H7 (cell line): Measurements from ENCODE around the gene FAM240B. TPM values are rescaled to one million over a fixed set of nuclear protein-coding genes. Genes with fewer than 3 reads are reported as not detected.

ENCODE experiments used
- DNase-seq: peaks from one replicate; pipeline ENCODE4 v3.0.0; 2012
- H3K27me3 ChIP-seq: 2 replicates; pipeline ENCODE4 v1.6.0; 2011; ENCODE audit warnings: mild to moderate bottlenecking, low read length; ENCODE audit not compliant: control insufficient read depth, insufficient read depth
- H3K36me3 ChIP-seq: replicated peaks from 2 replicates; pipeline ENCODE4 v1.5.1; 2011; ENCODE audit warnings: low read length; ENCODE audit not compliant: control insufficient read depth, insufficient read depth
- H3K4me3 ChIP-seq: 2 replicates; pipeline ENCODE4 v1.5.1; 2011; ENCODE audit warnings: low read depth, mild to moderate bottlenecking, control low read depth, low read length, moderate library complexity; ENCODE audit not compliant: insufficient read depth
- total RNA-seq: library from RNA; depleted of rRNA; stranded (reverse); fragments of >200 nt; shearing (Covaris generic); gene quantifications from 2 replicates; pipeline ENCODE4 v1.2.3, GENCODE V29; 2014; rRNA removed

Gene FAM240B
- total RNA-seq, result not detected in 2 replicates

DNA sequence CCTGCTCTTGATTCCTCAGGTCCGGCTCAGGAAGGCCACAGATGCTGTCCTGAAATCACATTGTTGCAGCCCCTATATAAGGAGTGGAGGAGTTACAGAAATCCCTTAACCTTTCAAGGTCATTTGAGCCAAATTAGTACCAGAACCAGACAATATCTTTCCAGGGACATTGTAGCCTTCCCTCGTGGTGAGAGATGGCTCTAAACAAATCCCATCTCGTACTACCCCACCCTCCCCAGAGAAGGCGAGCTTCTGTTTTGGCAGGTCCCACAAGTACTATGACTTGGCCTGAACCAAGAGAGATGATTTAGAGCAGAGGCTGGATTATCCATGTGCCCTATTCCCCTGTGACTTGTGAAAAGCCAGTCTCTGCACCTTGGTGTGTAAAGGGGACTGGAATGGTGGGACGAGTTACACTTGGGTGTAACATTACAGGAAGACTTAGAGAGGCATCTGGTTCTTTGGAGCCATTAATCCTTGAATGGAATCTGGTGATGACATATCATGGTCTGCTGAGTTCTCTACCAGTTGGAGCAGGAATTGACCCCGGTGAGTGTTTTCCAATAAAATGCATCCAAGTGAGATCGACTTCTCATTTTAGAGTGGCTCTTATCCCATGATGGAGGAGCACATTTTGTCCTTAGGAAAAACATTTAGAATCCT lies at the start of gene FAM240B:
TSS of gene FAM240B (minus strand) at position 51 of the 663 bp plus-strand sequence. CDS start 16,134 bp downstream, outside the sequence.
- DNase-seq, result no peak
- no peaks in the 10 kb centered on the region for H3K36me3 ChIP-seq
- H3K27me3 ChIP-seq, result no peaks in the 10 kb centered on the region
- no peak within 1 kb of the TSS for H3K4me3 ChIP-seq

DNA sequence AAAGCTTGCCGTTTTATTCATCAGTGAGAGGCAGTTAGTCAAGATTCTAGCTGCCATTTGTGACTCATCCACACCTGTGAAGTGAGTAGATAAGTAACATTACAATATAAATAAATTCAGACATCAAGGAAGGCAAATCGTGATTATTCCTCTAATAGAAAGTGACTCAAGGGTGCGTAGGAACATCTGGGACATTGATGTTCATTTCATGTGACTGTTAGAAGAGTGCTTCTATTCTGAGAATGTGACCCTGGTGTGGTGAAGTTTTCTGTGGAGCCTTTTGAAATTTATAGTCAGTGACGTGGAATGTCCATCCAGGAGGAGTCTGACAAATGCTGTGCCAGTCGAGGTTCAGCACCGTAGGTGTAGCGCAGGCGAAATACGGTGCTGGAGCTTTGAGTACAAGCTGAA lies 48.4 kb upstream of the FAM240B start:
- Histone ChIP-seq H3K36me3 (no peaks in the 10 kb centered on the region), H3K4me3 (no peak overlapping the region), H3K27me3 (no peaks in the 10 kb centered on the region)
- no peak for DNase-seq

DNA sequence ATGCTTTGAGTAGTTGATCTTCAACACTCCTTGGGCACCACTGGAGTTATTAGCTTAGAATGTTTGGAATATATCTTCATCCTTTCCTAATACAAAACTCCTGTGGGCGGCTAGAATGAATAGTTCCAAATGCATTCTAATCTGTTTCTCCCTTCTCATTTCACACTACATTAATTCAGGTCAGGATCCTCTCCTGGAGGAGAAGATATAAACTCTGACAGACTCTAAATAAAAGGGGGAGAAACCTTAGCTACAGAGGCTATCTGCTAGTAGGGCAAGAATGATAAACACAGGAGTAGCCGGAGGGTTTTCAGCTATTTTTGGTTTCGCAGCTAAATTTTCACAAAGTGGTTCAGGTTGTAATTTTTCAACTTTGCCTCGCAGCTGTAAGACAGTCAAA lies 45.2 kb upstream of the FAM240B start:
- Histone ChIP-seq H3K27me3 (no peaks in the 10 kb centered on the region), H3K36me3 (no peaks in the 10 kb centered on the region), H3K4me3 (no peak overlapping the region)
- DNase-seq, result no peak

DNA sequence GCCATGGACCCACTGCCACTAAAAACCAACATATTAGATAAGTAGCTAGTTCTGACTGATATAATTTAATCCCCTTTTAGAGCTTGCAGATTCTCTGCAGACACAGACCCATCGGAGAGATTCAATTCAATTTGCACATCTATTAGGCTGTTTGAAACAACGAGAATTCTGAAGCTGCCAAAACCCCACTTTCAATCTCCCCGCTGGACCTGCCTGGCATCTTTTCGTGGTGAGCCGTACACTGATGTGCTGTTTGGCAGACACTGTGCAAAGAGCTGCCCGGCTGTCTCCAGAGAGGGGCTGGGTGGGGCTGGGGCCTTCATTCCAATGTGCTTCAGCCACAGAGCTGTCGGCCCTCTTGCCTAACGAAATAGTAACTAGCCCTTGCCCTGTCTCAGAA lies 42.1 kb upstream of the FAM240B start:
- no peak overlapping the region for H3K4me3 ChIP-seq
- no peaks in the 10 kb centered on the region for H3K36me3 ChIP-seq
- no peaks in the 10 kb centered on the region for H3K27me3 ChIP-seq
- no peak for DNase-seq

DNA sequence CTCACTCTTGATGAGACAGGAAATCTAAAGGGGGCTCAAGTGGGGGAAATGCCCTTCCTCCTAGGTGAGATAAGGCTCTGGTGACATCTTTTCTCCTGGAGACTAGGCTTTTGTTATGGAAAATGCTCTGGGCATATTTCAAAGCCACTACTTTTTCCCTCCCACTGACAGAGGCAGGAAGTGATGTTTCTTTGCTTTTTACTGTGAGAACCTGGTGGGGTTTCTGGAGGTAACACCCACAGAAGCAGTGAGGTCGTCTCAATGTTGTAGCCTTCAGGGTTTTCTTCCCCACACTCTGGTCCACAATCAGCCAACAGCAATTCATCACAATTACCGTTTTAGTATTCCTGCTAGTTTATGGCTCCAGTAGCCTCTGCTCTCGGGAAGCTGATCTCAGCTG lies 41.4 kb upstream of the FAM240B start:
- peak; percentile 43 for DNase-seq

DNA sequence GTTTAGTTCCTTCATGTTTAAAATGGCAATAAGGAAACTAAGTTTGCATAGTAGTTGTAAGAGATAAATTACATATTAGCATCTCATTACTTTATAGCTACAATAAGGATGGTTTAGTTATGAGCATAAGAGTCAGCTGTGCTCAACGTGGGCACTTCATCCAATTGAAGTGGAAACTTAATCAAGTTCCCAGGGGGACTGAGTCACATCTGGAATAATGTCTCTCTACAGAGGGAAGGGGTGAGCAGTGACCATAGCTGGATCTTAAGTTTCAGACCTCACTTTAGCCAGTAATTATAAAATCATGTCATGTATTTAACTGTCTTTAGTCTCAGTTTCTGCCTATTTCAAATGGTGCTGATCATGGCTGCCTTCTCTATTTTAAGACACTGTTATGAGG lies 36.8 kb upstream of the FAM240B start:
- no peaks in the 10 kb centered on the region for H3K36me3 ChIP-seq
- no peak overlapping the region for H3K4me3 ChIP-seq
- H3K27me3 ChIP-seq, result no peaks in the 10 kb centered on the region
- DNase-seq, result no peak

More for the DNA sequence above, 41.4 kb upstream of the FAM240B start:
- Histone ChIP-seq H3K27me3 (no peaks in the 10 kb centered on the region), H3K36me3 (no peaks in the 10 kb centered on the region), H3K4me3 (no peak overlapping the region)

DNA sequence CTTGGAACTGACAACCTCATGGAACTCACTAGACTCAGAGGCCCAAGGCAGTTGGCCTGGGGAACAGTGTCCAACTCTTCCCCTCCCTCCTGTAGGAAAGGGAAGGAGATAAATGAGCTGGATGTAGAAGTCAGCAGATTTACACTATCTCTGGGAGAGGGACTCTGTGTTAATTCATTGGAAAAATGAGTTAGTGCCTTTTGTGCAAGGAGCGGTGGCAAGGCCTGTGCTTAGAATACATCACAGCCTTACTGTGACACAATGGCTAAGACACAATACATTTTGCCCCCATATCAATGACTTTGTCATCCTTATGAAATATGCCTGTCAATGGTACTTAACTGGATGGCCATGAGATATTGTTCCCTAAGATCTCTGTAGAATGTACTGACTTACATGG lies 28.0 kb upstream of the FAM240B start:
- DNase-seq, result no peak
- no peak overlapping the region for H3K4me3 ChIP-seq
- no peaks in the 10 kb centered on the region for H3K36me3 ChIP-seq
- H3K27me3 ChIP-seq, result no peaks in the 10 kb centered on the region

DNA sequence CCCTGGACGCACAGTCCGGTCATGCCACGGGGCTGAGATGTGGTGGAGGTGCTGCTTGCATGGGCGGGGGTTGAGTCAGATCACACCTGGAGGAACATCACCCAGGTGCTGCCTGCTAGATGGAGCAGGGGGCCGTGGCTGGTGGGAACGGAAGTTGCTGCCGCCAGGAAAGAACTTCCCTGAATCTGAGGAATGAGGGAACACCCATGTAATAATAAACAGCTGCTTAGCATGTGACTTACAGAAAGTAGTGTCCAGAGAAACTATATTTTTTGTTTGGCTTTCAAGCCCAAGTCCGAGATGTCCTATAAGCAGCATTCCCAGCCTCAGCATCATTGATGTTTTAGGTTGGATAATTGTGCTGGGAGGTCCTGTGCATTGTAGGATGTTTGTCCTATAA lies 27.1 kb upstream of the FAM240B start:
- DNase-seq, result no peak
- Histone ChIP-seq H3K4me3 (no peak overlapping the region), H3K27me3 (no peaks in the 10 kb centered on the region), H3K36me3 (no peaks in the 10 kb centered on the region)

DNA sequence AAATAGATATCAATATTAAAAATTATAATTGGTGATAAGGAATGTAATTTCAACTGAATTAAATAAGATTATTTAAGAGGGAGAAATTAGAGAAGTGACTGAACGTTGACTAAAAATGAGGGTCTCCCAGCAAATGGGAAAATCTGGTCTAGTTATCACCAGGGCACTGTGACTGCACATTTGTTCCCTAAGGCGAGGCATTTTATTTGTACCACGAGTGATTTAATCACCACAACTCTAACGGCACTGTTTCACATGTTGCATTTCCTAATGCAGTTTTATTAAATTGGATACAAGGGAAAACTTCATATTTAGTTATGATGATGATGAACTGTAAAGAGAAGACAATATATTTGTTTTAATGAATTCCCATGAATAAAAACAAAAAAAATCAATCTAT lies 26.4 kb upstream of the FAM240B start:
- no peak for DNase-seq
- no peaks in the 10 kb centered on the region for H3K36me3 ChIP-seq
- H3K4me3 ChIP-seq, result no peak overlapping the region
- no peaks in the 10 kb centered on the region for H3K27me3 ChIP-seq

DNA sequence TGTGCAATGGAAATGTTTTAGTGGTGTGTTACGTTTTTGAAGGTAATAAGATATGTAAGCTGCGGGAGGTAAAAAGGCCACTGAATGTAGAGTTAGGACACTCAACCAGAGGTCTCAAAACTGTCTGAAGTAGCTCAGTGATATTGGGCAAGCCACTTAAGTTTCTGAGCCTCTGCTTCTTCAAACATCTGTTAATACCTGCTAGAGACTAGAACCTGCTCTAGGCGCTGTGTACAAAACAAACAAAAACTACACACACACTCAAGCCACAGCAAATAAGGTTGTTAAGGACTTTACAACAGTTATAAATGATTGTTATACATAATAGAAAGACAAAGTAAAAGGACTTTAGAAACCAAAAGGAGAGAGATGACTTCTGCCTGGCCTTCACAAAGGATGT lies 24.6 kb upstream of the FAM240B start:
- Histone ChIP-seq H3K4me3 (no peak overlapping the region), H3K36me3 (no peaks in the 10 kb centered on the region), H3K27me3 (no peaks in the 10 kb centered on the region)
- no peak for DNase-seq

DNA sequence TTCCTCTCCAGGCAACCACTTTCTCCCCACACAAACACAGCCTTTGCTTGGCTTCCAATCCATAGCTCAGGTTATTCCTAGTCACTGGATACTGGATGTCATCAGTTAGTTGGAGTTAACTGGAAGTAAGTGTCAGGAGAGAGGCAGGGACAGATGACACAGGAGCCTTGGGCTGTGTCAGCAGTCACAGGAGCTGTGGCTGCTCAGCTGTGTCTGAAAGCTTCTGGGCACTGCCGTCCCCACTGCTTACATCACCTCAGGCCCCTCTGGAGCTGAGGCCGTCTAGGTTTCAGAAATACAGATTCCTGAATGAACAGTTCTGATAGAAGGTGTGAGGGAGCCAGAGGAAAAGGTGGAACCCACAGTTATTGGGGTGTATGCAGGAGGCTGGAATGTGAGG lies 17.3 kb upstream of the FAM240B start:
- DNase-seq, result no peak
- Histone ChIP-seq H3K36me3 (no peaks in the 10 kb centered on the region), H3K4me3 (no peak overlapping the region), H3K27me3 (no peaks in the 10 kb centered on the region)

DNA sequence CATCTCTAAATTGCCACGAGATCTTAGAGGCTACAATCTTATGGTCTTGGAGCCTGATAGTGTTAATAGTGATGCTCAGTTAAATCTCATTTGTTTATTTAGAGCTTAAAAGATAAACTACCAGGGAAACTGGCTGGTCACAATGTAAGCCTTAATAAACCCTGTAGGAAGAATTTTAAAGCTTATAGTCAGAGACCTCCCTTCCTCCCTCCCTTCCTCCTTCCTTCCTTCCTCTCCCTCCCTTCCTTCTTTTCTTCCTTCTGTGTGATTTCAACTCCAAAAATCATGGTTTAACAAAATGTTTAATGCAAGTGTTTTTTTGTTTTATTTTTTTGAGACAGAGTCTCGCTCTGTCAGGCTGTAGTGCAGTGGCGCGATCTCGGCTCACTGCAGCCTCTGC lies 14.9 kb upstream of the FAM240B start:
- no peak for DNase-seq
- Histone ChIP-seq H3K36me3 (no peaks in the 10 kb centered on the region), H3K4me3 (no peak overlapping the region), H3K27me3 (no peaks in the 10 kb centered on the region)

DNA sequence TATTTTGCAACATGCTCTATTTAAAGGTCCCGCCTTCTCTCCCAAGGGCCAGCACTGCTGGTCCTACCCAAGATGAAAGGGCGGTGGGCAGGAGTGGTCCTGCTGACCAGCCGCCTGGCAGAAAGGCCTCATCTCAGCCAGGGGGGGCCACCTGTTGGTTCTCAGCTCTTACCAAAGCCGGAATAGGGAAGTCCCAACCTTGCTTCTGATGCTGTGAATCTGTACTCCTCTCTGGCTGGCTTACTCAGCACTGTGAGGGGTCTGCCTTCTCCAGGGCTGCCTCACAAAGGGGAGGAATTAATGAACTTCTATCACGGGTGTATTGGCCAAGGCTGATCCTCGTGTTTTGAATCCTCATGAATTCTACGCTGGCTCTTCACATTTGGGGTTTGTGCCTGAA lies 13.6 kb upstream of the FAM240B start:
- Histone ChIP-seq H3K4me3 (no peak overlapping the region), H3K36me3 (no peaks in the 10 kb centered on the region), H3K27me3 (no peaks in the 10 kb centered on the region)
- DNase-seq, result peak; percentile 28

DNA sequence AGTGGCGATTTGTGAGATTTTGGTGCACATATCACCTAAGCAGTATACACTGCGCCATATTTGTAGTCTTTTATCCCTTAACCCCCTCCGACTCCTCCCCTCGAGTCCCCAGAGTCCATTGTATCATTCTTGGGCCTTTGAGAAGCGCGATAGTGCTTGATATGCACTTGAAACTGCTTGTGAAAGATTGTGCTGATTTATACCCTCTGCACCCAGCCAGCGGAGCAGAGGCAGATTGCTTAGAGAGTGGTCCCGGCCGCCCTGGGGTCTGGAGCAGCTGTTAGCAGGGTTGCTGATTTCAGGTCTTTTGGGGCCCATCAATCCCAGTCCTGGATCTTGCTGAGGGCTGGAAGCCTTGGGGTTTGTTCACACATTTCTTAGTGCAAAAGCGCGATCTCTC lies 13.0 kb upstream of the FAM240B start:
- Histone ChIP-seq H3K27me3 (no peaks in the 10 kb centered on the region), H3K36me3 (no peaks in the 10 kb centered on the region), H3K4me3 (no peak overlapping the region)
- DNase-seq, result no peak

DNA sequence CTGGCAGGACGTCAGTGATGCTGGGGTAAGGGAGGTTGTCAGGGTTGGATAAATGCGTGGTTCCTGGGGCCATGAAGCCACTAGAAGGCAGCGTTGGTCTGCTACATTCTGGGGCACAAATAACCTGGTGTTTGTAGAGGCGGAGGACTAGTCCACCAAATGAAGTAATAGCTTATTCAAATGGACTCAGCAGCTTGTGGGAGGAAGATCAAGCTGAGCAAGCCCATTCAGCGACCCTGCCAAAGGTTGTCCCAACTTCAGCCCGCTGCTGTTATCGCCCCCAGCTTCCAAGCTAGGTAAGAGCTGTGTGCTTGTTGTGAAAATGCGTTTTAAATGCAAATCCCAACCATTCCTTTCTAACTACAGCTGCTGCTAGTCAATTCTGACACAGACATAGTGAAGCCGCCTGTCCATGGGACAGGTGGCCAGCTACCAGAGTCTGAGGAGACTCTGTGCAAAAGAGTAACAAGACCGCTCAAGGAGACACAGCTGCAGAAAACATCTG lies 7.6 kb upstream of the FAM240B start:
- Histone ChIP-seq H3K36me3 (no peaks in the 10 kb centered on the region), H3K27me3 (no peaks in the 10 kb centered on the region), H3K4me3 (no peak overlapping the region)
- DNase-seq, result peak; percentile 81

DNA sequence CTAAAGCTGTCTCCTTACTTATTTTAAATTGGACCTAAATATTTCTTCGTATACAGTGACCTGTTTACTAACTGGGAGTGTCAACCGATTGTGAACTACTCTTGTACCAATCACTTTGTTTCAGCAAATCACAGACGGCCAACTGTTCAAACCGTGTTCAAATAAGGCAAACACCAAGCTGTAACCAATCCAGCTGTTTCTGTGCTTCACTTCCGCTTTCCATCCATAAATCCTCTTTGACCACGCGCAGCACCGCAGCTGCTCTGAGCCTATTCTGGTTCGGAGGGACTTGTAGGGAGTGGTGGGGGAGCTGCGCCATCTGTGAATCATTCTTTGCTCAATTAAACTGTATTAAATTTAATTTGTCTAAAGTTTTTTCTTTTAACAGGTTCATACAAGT lies 4.8 kb upstream of the FAM240B start:
- Histone ChIP-seq H3K4me3 (no peak overlapping the region), H3K27me3 (no peaks in the 10 kb centered on the region), H3K36me3 (no peaks in the 10 kb centered on the region)
- DNase-seq, result no peak
